ENCODE results near the gene BEST2. TPM values are rescaled to one million over a fixed set of nuclear protein-coding genes. Genes with fewer than 3 reads are reported as not detected.
A peak's percentile ranks its signal among the peaks of the same experiment; 100 is the strongest.

The BEST2 gene
- total RNA-seq, 1 donor from 2014 or later: not detected

- no peaks in the 10 kb centered on the region for H3K27me3 ChIP-seq (ENCODE audit: control insufficient read depth in 3 of 3, insufficient read depth in 3 of 3, low read length in 3 of 3)
- H3K27ac ChIP-seq (ENCODE audit: low read depth, low read length): peak overlapping the region; percentile 81
- H3K36me3 ChIP-seq (ENCODE audit: control insufficient read depth in 3 of 3, insufficient read depth in 3 of 3, low read length in 3 of 3): peaks cover 0 to 4% (median 0%) of the 10 kb centered on the region in 3 donors
- H3K9me3 ChIP-seq (ENCODE audit: control insufficient read depth in 3 of 3, low read length in 3 of 3): no peaks in the 10 kb centered on the region
- peak overlapping the region; percentile 79 to 91 (median 87) for H3K4me3 ChIP-seq (ENCODE audit: low read length in 3 of 3)
- peak overlapping the region; percentile 88 to 91 (median 89) for H3K9ac ChIP-seq (ENCODE audit: low read depth in 1 of 3, low read length in 3 of 3)
- H3K4me1 ChIP-seq (ENCODE audit: control insufficient read depth in 3 of 3, insufficient read depth in 3 of 3, low read length in 3 of 3): peaks cover 46 to 56% (median 53%) of the 10 kb centered on the region in 3 donors
Measured at GRCh38 chr19:12778017-12778904, 26.7 kb downstream of the BEST2 start.

DNA sequence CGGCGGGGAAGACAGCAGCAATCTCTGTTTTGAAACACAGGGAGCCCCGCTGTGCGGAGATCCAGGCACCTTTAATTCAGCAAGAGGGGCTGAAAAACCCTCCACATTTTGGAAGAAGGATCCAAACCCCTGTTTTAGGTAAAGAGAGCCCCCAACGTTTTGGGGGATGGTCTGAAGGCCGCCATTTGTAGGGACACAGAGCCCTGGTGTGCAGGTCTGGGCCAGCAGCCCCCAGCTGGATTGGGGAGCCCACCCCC is 27.2 kb downstream of the BEST2 start:
- peaks cover 45 to 55% (median 52%) of the 10 kb centered on the region in 3 donors for H3K4me1 ChIP-seq (ENCODE audit: control insufficient read depth in 3 of 3, insufficient read depth in 3 of 3, low read length in 3 of 3)

GRCh38 chr19:12779162-12779993 is 27.8 kb downstream of the BEST2 start:
- peak overlapping the region; percentile 81 for H3K27ac ChIP-seq (ENCODE audit: low read depth, low read length)
- no peaks in the 10 kb centered on the region for H3K9me3 ChIP-seq (ENCODE audit: control insufficient read depth in 3 of 3, low read length in 3 of 3)
- H3K36me3 ChIP-seq (ENCODE audit: control insufficient read depth in 3 of 3, insufficient read depth in 3 of 3, low read length in 3 of 3): peaks cover 0 to 3% (median 0%) of the 10 kb centered on the region in 3 donors
- peak overlapping the region; percentile 30 to 89 (median 88) for H3K9ac ChIP-seq (ENCODE audit: low read depth in 1 of 3, low read length in 3 of 3)
- peaks cover 41 to 54% (median 52%) of the 10 kb centered on the region in 3 donors for H3K4me1 ChIP-seq (ENCODE audit: control insufficient read depth in 3 of 3, insufficient read depth in 3 of 3, low read length in 3 of 3)
- no peaks in the 10 kb centered on the region for H3K27me3 ChIP-seq (ENCODE audit: control insufficient read depth in 3 of 3, insufficient read depth in 3 of 3, low read length in 3 of 3)
- H3K4me3 ChIP-seq (ENCODE audit: low read length in 3 of 3): peak overlapping the region in 1 of 3 donors; percentile 87

More for the DNA sequence above, 27.2 kb downstream of the BEST2 start:
- Histone ChIP-seq H3K9ac (ENCODE audit: low read depth in 1 of 3, low read length in 3 of 3) (peak overlapping the region; percentile 88 to 91 (median 89)), H3K4me3 (ENCODE audit: low read length in 3 of 3) (peak overlapping the region in 2 of 3 donors; percentile 87 to 91), H3K36me3 (ENCODE audit: control insufficient read depth in 3 of 3, insufficient read depth in 3 of 3, low read length in 3 of 3) (peaks cover 0 to 4% (median 0%) of the 10 kb centered on the region in 3 donors), H3K27ac (ENCODE audit: low read depth, low read length) (peak overlapping the region; percentile 81), H3K27me3 (ENCODE audit: control insufficient read depth in 3 of 3, insufficient read depth in 3 of 3, low read length in 3 of 3) (no peaks in the 10 kb centered on the region), H3K9me3 (ENCODE audit: control insufficient read depth in 3 of 3, low read length in 3 of 3) (no peaks in the 10 kb centered on the region)

GRCh38 chr19:12782174-12782423 is 30.5 kb downstream of the BEST2 start:
- H3K9me3 ChIP-seq (ENCODE audit: control insufficient read depth in 3 of 3, low read length in 3 of 3): no peaks in the 10 kb centered on the region
- peak overlapping the region; percentile 69 to 82 (median 79) for H3K4me3 ChIP-seq (ENCODE audit: low read length in 3 of 3)
- no peaks in the 10 kb centered on the region for H3K27me3 ChIP-seq (ENCODE audit: control insufficient read depth in 3 of 3, insufficient read depth in 3 of 3, low read length in 3 of 3)
- peaks cover 54 to 68% (median 68%) of the 10 kb centered on the region in 3 donors for H3K4me1 ChIP-seq (ENCODE audit: control insufficient read depth in 3 of 3, insufficient read depth in 3 of 3, low read length in 3 of 3)
- H3K27ac ChIP-seq (ENCODE audit: low read depth, low read length): peak overlapping the region; percentile 99
- peak overlapping the region; percentile 62 to 87 (median 81) for H3K9ac ChIP-seq (ENCODE audit: low read depth in 1 of 3, low read length in 3 of 3)
- H3K36me3 ChIP-seq (ENCODE audit: control insufficient read depth in 3 of 3, insufficient read depth in 3 of 3, low read length in 3 of 3): no peaks in the 10 kb centered on the region

GRCh38 chr19:12782424-12783290 is 31.1 kb downstream of the BEST2 start:
- Histone ChIP-seq H3K27ac (ENCODE audit: low read depth, low read length) (peak overlapping the region; percentile 99), H3K4me1 (ENCODE audit: control insufficient read depth in 3 of 3, insufficient read depth in 3 of 3, low read length in 3 of 3) (peaks cover 52 to 64% (median 64%) of the 10 kb centered on the region in 3 donors), H3K36me3 (ENCODE audit: control insufficient read depth in 3 of 3, insufficient read depth in 3 of 3, low read length in 3 of 3) (no peaks in the 10 kb centered on the region), H3K9ac (ENCODE audit: low read depth in 1 of 3, low read length in 3 of 3) (peak overlapping the region; percentile 62 to 87 (median 81)), H3K4me3 (ENCODE audit: low read length in 3 of 3) (peak overlapping the region; percentile 69 to 82 (median 79)), H3K9me3 (ENCODE audit: control insufficient read depth in 3 of 3, low read length in 3 of 3) (no peaks in the 10 kb centered on the region), H3K27me3 (ENCODE audit: control insufficient read depth in 3 of 3, insufficient read depth in 3 of 3, low read length in 3 of 3) (no peaks in the 10 kb centered on the region)

GRCh38 chr19:12783291-12783848 is 31.8 kb downstream of the BEST2 start:
- no peaks in the 10 kb centered on the region for H3K27me3 ChIP-seq (ENCODE audit: control insufficient read depth in 3 of 3, insufficient read depth in 3 of 3, low read length in 3 of 3)
- H3K4me3 ChIP-seq (ENCODE audit: low read length in 3 of 3): peak overlapping the region in 1 of 3 donors; percentile 79
- H3K4me1 ChIP-seq (ENCODE audit: control insufficient read depth in 3 of 3, insufficient read depth in 3 of 3, low read length in 3 of 3): peaks cover 55 to 68% (median 64%) of the 10 kb centered on the region in 3 donors
- peak overlapping the region; percentile 99 for H3K27ac ChIP-seq (ENCODE audit: low read depth, low read length)
- peak overlapping the region in 2 of 3 donors; percentile 3 to 87 for H3K9ac ChIP-seq (ENCODE audit: low read depth in 1 of 3, low read length in 3 of 3)
- no peaks in the 10 kb centered on the region for H3K36me3 ChIP-seq (ENCODE audit: control insufficient read depth in 3 of 3, insufficient read depth in 3 of 3, low read length in 3 of 3)
- H3K9me3 ChIP-seq (ENCODE audit: control insufficient read depth in 3 of 3, low read length in 3 of 3): no peaks in the 10 kb centered on the region

GRCh38 chr19:12783849-12784393 is 32.3 kb downstream of the BEST2 start:
- H3K4me3 ChIP-seq (ENCODE audit: low read length in 3 of 3): no peak overlapping the region
- no peaks in the 10 kb centered on the region for H3K9me3 ChIP-seq (ENCODE audit: control insufficient read depth in 3 of 3, low read length in 3 of 3)
- H3K9ac ChIP-seq (ENCODE audit: low read depth in 1 of 3, low read length in 3 of 3): peak overlapping the region in 2 of 3 donors; percentile 3 to 66
- no peaks in the 10 kb centered on the region for H3K36me3 ChIP-seq (ENCODE audit: control insufficient read depth in 3 of 3, insufficient read depth in 3 of 3, low read length in 3 of 3)
- no peaks in the 10 kb centered on the region for H3K27me3 ChIP-seq (ENCODE audit: control insufficient read depth in 3 of 3, insufficient read depth in 3 of 3, low read length in 3 of 3)
- H3K4me1 ChIP-seq (ENCODE audit: control insufficient read depth in 3 of 3, insufficient read depth in 3 of 3, low read length in 3 of 3): peaks cover 55 to 68% (median 64%) of the 10 kb centered on the region in 3 donors
- H3K27ac ChIP-seq (ENCODE audit: low read depth, low read length): peak overlapping the region; percentile 99

DNA sequence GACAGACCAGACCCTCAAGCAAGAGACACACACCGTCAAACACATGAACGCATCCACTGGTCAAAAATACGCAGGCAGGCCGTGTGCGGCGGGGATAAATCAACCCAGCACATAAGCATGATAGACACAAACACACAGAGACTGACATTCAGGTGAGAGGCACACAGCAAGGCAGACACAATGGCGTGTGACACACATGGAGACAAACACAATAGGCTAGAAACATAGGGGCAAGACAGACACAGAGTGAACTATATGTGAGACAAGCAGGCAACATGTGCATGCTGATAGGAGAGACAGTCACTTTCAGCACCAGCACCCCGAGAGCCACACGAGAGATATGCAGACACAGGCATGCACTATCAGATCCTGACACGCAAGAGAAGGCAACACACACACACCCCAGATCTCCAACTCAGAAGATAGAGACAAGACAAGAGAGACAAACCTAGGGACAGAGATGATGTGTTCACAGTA is 32.8 kb downstream of the BEST2 start:
- peak overlapping the region; percentile 99 for H3K27ac ChIP-seq (ENCODE audit: low read depth, low read length)
- peak overlapping the region in 1 of 3 donors; percentile 57 for H3K9ac ChIP-seq (ENCODE audit: low read depth in 1 of 3, low read length in 3 of 3)
- no peaks in the 10 kb centered on the region for H3K36me3 ChIP-seq (ENCODE audit: control insufficient read depth in 3 of 3, insufficient read depth in 3 of 3, low read length in 3 of 3)
- H3K4me3 ChIP-seq (ENCODE audit: low read length in 3 of 3): peak overlapping the region in 1 of 3 donors; percentile 3
- H3K4me1 ChIP-seq (ENCODE audit: control insufficient read depth in 3 of 3, insufficient read depth in 3 of 3, low read length in 3 of 3): peaks cover 56 to 69% (median 64%) of the 10 kb centered on the region in 3 donors
- no peaks in the 10 kb centered on the region for H3K9me3 ChIP-seq (ENCODE audit: control insufficient read depth in 3 of 3, low read length in 3 of 3)
- H3K27me3 ChIP-seq (ENCODE audit: control insufficient read depth in 3 of 3, insufficient read depth in 3 of 3, low read length in 3 of 3): no peaks in the 10 kb centered on the region

Data from skeletal muscle tissue (tissue), 4 donors.